PC-3 (cell line): Measurements from ENCODE around the gene NUDT3.

Experiments used
- CTCF ChIP-seq: fragments of 300-600 bp; sonication (generic); conservative IDR thresholded peaks from 2 replicates; pipeline ENCODE4 v1.5.1; 2017; ENCODE audit warnings: antibody characterized with exemption, low read depth, mild to moderate bottlenecking, low read length
- EZH2 ChIP-seq: fragments of 300-600 bp; sonication (generic); IDR thresholded peaks from one replicate; pipeline ENCODE4 v1.6.1; 2017; ENCODE audit warnings: antibody characterized with exemption, mild to moderate bottlenecking, low read length; ENCODE audit not compliant: unreplicated experiment
- EZH2phosphoT487 ChIP-seq: fragments of 300-600 bp; sonication (generic); IDR thresholded peaks from 2 replicates; pipeline ENCODE4 v1.6.1; 2018; ENCODE audit warnings: mild to moderate bottlenecking, antibody characterized with exemption, low read length, borderline replicate concordance

- TF ChIP-seq EZH2phosphoT487 (no peak), EZH2 (no peak), CTCF (no peak)
These were observed 146.3 kb downstream of the NUDT3 start for GRCh38 chr6:34246249-34246562.
